Skeletal muscle satellite cell (primary cell): Measurements from ENCODE around the gene RIOX2.

Source experiments
- H3K27me3 ChIP-seq: 2 replicates; pipeline ENCODE4 v1.7.0; 2013; ENCODE audit warnings: low read length; ENCODE audit not compliant: control insufficient read depth, insufficient read depth
- H3K36me3 ChIP-seq: 2 replicates; pipeline ENCODE4 v1.7.0; 2013; ENCODE audit warnings: mild to moderate bottlenecking, control low read depth, low read length; ENCODE audit not compliant: insufficient read depth
- H3K4me1 ChIP-seq: 2 replicates; pipeline ENCODE4 v1.7.0; 2013; ENCODE audit warnings: low read length; ENCODE audit not compliant: control insufficient read depth, insufficient read depth
- H3K4me2 ChIP-seq: 2 replicates; pipeline ENCODE4 v1.7.0; 2013; ENCODE audit warnings: mild to moderate bottlenecking, low read length
- H3K4me3 ChIP-seq: 2 replicates; pipeline ENCODE4 v1.7.0; 2013; ENCODE audit warnings: low read length
- H3K9ac ChIP-seq: 2 replicates; pipeline ENCODE4 v1.7.0; 2013; ENCODE audit warnings: mild to moderate bottlenecking, low read depth, low read length, moderate library complexity
- H3K9me3 ChIP-seq: replicated peaks from 2 replicates; pipeline ENCODE4 v1.7.0; 2013; ENCODE audit warnings: mild to moderate bottlenecking, control low read depth, low read length

RIOX2 gene

DNA sequence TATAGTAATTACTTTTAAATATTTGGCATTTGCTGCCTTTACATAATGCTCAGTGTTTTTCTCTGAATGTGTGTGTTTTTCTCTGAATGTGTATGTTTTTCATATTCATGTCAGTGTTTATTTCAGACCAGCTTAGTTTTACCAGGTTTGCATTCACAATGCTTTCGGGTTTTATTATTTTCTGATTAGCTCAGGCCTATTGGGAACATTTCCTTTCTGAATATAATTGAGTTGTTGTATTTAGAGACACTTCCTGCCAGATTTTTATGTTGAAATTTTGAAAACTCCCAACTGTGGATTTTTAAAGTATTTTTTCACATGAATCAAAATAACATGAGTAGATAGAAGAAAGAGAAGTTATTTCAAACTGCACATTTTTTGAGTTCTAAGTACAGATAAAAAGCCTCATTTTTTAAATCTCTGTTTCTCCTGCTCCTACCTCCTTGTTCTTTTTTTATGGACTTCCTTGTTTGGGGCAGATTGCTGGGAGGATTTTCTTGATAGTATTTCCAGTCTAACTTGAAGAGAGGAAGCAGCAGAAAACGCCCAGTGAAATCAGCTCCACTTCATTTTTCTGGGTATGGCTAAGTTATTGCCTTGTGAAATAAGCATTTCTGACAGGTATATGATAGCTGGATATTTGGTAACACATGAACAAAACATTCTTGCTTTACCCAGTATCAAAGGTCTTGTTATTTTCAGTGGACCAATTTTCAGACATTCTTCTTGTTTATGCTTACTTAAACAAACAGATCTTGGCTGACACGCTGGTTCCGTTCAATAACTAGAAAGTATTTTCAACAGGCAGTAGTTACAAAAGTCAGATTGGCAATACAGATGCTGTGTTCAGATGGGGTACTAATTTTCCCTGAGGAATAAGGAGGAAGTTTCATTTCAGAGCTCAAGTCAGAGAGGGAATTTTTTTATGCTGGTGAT, 70.7 kb downstream of the RIOX2 start:
- Histone ChIP-seq H3K9ac (no peak overlapping the region), H3K4me1 (no peaks in the 10 kb centered on the region), H3K9me3 (no peaks in the 10 kb centered on the region), H3K27me3 (no peaks in the 10 kb centered on the region), H3K36me3 (peaks cover 5% of the 10 kb centered on the region), H3K4me3 (no peak overlapping the region), H3K4me2 (no peak overlapping the region)

GRCh38 chr3:97899331-97899730, 72.9 kb downstream of the RIOX2 start:
- Histone ChIP-seq H3K9ac (no peak overlapping the region), H3K4me3 (no peak overlapping the region), H3K4me1 (no peaks in the 10 kb centered on the region), H3K4me2 (no peak overlapping the region), H3K27me3 (no peaks in the 10 kb centered on the region), H3K9me3 (no peaks in the 10 kb centered on the region), H3K36me3 (peaks cover 8% of the 10 kb centered on the region)

DNA sequence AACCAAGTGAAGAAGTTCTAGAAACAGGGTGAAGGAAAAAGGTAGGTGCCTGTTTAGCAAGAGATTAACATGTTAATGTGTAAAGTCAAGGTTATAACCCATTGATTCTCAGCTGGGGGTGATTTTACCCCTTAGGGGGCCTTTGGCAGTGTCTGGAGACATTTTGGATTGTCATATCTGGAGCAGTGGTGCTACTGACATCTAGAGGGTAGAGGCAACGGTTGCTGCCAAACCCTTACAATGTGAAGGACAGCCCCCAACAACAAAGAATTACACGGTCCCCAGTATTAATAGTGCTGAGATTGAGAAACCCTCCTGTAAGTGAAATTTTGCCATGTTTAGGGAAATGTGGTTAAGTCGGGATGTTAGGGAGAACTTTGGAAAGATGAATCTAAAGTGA, 75.7 kb downstream of the RIOX2 start:
- H3K4me3 ChIP-seq = no peak overlapping the region
- H3K4me2 ChIP-seq = no peak overlapping the region
- H3K4me1 ChIP-seq = no peaks in the 10 kb centered on the region
- H3K27me3 ChIP-seq = no peaks in the 10 kb centered on the region
- no peak overlapping the region for H3K9ac ChIP-seq
- H3K9me3 ChIP-seq = no peaks in the 10 kb centered on the region
- H3K36me3 ChIP-seq = peaks cover 16% of the 10 kb centered on the region

GRCh38 chr3:97896129-97896528, 76.1 kb downstream of the RIOX2 start:
- Histone ChIP-seq H3K36me3 (peaks cover 15% of the 10 kb centered on the region), H3K4me1 (no peaks in the 10 kb centered on the region), H3K4me3 (no peak overlapping the region), H3K9me3 (no peaks in the 10 kb centered on the region), H3K27me3 (no peaks in the 10 kb centered on the region), H3K4me2 (no peak overlapping the region), H3K9ac (no peak overlapping the region)

GRCh38 chr3:97895216-97895615, 77.0 kb downstream of the RIOX2 start:
- Histone ChIP-seq H3K4me3 (no peak overlapping the region), H3K9ac (no peak overlapping the region), H3K27me3 (no peaks in the 10 kb centered on the region), H3K9me3 (no peaks in the 10 kb centered on the region), H3K36me3 (peaks cover 11% of the 10 kb centered on the region), H3K4me1 (no peaks in the 10 kb centered on the region), H3K4me2 (no peak overlapping the region)

DNA sequence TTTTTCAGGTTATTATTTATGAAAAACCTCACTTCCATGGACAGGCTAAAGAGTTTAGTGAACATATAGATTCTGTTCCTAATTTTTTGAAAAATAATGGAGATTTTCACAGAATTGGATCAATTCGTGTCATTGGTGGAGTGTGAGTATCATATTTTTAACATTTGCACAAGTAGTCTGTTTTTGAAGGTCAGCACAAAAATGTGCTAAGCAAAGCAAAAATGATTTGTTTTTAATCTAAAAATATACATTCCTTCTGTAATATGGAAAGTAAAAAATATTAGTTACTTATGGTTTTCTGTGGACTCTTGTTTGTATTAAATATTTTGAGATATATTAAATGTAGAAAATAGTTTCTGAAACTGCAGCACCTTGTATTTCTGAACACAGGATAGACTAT, 79.4 kb downstream of the RIOX2 start:
- H3K36me3 ChIP-seq = peaks cover 11% of the 10 kb centered on the region
- H3K27me3 ChIP-seq = no peaks in the 10 kb centered on the region
- no peaks in the 10 kb centered on the region for H3K9me3 ChIP-seq

More for the DNA sequence above, 79.4 kb downstream of the RIOX2 start:
- Histone ChIP-seq H3K9ac (no peak overlapping the region), H3K4me2 (no peak overlapping the region), H3K4me1 (no peaks in the 10 kb centered on the region), H3K4me3 (no peak overlapping the region)
